Neural crest cell (in vitro differentiated cells): Measurements from ENCODE around the gene TTC27. TPM values are rescaled to one million over a fixed set of nuclear protein-coding genes. Genes with fewer than 3 reads are reported as not detected.
"Not testable (repeated sequence)": the region's sequence is repeated elsewhere in the genome, so short reads cannot be mapped to it uniquely, and the experiment has no call there.

Source experiments
- DNase-seq: peaks from one replicate; pipeline ENCODE4 v3.0.0; 2021; ENCODE audit warnings: low read depth, mixed read lengths, low spot score
- H3K27ac Mint-ChIP-seq: one replicate; pipeline ENCODE4 v1.8.0; 2021; ENCODE audit warnings: mild to moderate bottlenecking, mixed read lengths; ENCODE audit not compliant: unreplicated experiment
- H3K27me3 Mint-ChIP-seq: 2 replicates; pipeline ENCODE4 v1.8.0; 2021; ENCODE audit warnings: low read depth, mild to moderate bottlenecking, mixed read lengths
- H3K36me3 Mint-ChIP-seq: 2 replicates; pipeline ENCODE4 v1.8.0; 2021; ENCODE audit warnings: low read depth, mild to moderate bottlenecking, mixed read lengths
- H3K4me1 Mint-ChIP-seq: 2 replicates; pipeline ENCODE4 v1.8.0; 2021; ENCODE audit warnings: mixed read lengths
- H3K4me3 Mint-ChIP-seq: one replicate; pipeline ENCODE4 v1.8.0; 2021; ENCODE audit warnings: mild to moderate bottlenecking, mixed read lengths
- H3K9me3 Mint-ChIP-seq: 2 replicates; pipeline ENCODE4 v1.8.0; 2021; ENCODE audit warnings: mixed read lengths
- total RNA-seq: library from RNA; stranded (reverse); gene quantifications from 2 replicates; pipeline ENCODE4 v1.2.1, GENCODE V29; 2021
- TF ChIP-seq, protein P1 (sequence below): fragments of 200-600 bp; sonication (generic); conservative IDR thresholded peaks from 2 replicates; pipeline ENCODE4 v1.5.0; 2021; ENCODE audit warnings: antibody characterized with exemption, mild to moderate bottlenecking

TTC27 gene
- total RNA-seq, 1 donor from 2014 or later = 16.5 TPM

DNA sequence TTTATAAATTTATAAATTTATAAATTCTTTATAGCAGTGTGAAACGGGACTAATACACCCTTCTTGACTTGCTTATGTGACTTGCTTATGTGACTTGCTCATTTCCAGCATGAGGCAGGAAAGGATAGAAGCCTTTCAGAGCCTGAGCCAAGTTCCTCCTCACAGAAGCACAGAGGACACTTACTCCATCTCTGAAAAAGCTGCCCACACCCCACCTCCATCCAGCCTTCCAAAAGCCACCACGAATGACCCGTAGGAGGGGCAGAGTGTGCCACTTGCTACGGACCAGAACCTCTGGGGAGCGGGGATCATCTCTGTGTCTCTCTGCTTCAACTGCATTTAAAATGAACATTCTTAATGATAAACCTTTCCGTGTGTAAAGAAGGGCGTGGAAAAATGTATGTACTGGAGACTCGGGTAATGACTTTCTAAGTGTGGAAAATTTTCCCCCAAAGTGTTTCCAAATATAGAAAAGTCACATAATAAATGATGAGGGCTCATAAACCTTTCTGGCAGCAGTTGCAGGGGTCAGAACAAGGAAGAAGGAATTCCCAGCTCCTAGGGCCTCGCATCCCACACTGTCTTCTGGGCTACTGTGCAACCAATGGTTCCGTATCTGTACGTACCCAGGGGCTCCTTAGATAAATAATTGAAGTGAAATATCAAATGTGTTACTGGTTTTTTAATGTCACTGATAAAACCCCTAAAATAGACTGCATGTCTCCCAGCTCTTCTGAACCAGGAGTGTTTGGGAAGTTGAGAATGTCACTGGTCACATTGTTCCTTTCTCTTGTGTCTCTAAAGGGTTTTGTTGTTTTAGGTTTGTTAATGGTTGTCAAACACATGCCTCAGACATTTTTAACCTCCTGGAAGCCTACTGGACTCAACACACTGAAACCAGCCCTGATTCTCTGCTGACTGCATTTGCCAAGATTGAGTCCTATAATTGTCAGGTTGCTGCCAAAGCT lies 214.4 kb downstream of the TTC27 start:
- Mint-ChIP-seq H3K27me3 (no peaks in the 10 kb centered on the region), H3K36me3 (peaks cover 11% of the 10 kb centered on the region), H3K4me1 (no peaks in the 10 kb centered on the region), H3K9me3 (peaks cover 12% of the 10 kb centered on the region), H3K4me3 (no peak overlapping the region), H3K27ac (no peak overlapping the region)
- DNase-seq = no peak
- TF ChIP-seq, protein P1, sequence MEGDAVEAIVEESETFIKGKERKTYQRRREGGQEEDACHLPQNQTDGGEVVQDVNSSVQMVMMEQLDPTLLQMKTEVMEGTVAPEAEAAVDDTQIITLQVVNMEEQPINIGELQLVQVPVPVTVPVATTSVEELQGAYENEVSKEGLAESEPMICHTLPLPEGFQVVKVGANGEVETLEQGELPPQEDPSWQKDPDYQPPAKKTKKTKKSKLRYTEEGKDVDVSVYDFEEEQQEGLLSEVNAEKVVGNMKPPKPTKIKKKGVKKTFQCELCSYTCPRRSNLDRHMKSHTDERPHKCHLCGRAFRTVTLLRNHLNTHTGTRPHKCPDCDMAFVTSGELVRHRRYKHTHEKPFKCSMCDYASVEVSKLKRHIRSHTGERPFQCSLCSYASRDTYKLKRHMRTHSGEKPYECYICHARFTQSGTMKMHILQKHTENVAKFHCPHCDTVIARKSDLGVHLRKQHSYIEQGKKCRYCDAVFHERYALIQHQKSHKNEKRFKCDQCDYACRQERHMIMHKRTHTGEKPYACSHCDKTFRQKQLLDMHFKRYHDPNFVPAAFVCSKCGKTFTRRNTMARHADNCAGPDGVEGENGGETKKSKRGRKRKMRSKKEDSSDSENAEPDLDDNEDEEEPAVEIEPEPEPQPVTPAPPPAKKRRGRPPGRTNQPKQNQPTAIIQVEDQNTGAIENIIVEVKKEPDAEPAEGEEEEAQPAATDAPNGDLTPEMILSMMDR = no peak

GRCh38 chr2:32843699-32844098 lies 215.8 kb downstream of the TTC27 start:
- peaks cover 13% of the 10 kb centered on the region for H3K4me1 Mint-ChIP-seq
- no peak overlapping the region for H3K4me3 Mint-ChIP-seq
- no peak overlapping the region for H3K27ac Mint-ChIP-seq
- H3K27me3 Mint-ChIP-seq = no peaks in the 10 kb centered on the region
- TF ChIP-seq, protein P1 = no peak
- H3K36me3 Mint-ChIP-seq = peaks cover 11% of the 10 kb centered on the region
- H3K9me3 Mint-ChIP-seq = peaks cover 15% of the 10 kb centered on the region
- no peak for DNase-seq

DNA sequence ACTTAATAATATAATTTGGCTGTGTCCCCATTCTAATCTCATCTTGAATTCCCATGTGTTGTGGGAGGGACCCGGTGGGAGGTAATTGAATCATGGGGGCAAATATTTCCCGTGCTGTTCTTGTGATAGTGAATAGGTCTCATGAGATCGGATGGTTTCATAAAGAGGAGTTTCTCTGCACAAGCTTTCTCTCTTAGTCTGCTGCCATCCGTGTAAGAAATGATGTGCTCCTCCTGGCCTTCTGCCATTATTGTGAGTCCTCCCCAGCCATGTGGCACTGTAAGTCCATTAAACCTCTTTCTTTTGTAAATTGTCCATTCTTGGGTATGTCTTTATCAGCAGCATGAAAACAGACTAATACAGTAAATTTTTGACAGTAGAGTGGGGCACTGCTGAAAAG lies 216.4 kb downstream of the TTC27 start:
- H3K4me3 Mint-ChIP-seq = no peak overlapping the region
- DNase-seq = no peak
- H3K9me3 Mint-ChIP-seq = peaks cover 15% of the 10 kb centered on the region
- H3K27me3 Mint-ChIP-seq = no peaks in the 10 kb centered on the region
- H3K27ac Mint-ChIP-seq = no peak overlapping the region
- peaks cover 13% of the 10 kb centered on the region for H3K4me1 Mint-ChIP-seq
- peaks cover 11% of the 10 kb centered on the region for H3K36me3 Mint-ChIP-seq
- TF ChIP-seq, protein P1 = no peak

GRCh38 chr2:32846274-32846673 lies 218.4 kb downstream of the TTC27 start:
- H3K27ac Mint-ChIP-seq, H3K27me3 Mint-ChIP-seq, DNase-seq, H3K4me3 Mint-ChIP-seq: not testable (repeated sequence)
- peaks cover 15% of the 10 kb centered on the region for H3K9me3 Mint-ChIP-seq
- peaks cover 11% of the 10 kb centered on the region for H3K36me3 Mint-ChIP-seq
- H3K4me1 Mint-ChIP-seq = peaks cover 13% of the 10 kb centered on the region

- peaks cover 11% of the 10 kb centered on the region for H3K36me3 Mint-ChIP-seq
- peaks cover 13% of the 10 kb centered on the region for H3K4me1 Mint-ChIP-seq
- DNase-seq = no peak
- H3K9me3 Mint-ChIP-seq = peaks cover 15% of the 10 kb centered on the region
- no peaks in the 10 kb centered on the region for H3K27me3 Mint-ChIP-seq
- no peak overlapping the region for H3K4me3 Mint-ChIP-seq
- TF ChIP-seq, protein P1 = no peak
- H3K27ac Mint-ChIP-seq = peak overlapping the region; percentile 72
Observed at GRCh38 chr2:32847734-32848133, 219.9 kb downstream of the TTC27 start.
